HFFc6 (cell line): ENCODE data around the gene C20orf202. TPM values are rescaled to one million over a fixed set of nuclear protein-coding genes. Genes with fewer than 3 reads are reported as not detected.
"Not testable (repeated sequence)": the region's sequence is repeated elsewhere in the genome, so short reads cannot be mapped to it uniquely, and the experiment has no call there.

Source experiments
- DNase-seq: peaks from one replicate; pipeline ENCODE4 v3.0.0-alpha.2; 2018
- H3K27ac Mint-ChIP-seq: 2 replicates; pipeline ENCODE4 v1.8.0; 2020; ENCODE audit warnings: mild to moderate bottlenecking, mixed read lengths
- H3K27me3 Mint-ChIP-seq: 2 replicates; pipeline ENCODE4 v1.8.0; 2021; ENCODE audit warnings: mild to moderate bottlenecking, moderate library complexity, mixed read lengths; ENCODE audit not compliant: insufficient read depth
- H3K36me3 Mint-ChIP-seq: 2 replicates; pipeline ENCODE4 v1.8.0; 2021; ENCODE audit warnings: low read depth, mixed read lengths
- H3K4me1 Mint-ChIP-seq: 2 replicates; pipeline ENCODE4 v1.8.0; 2020; ENCODE audit warnings: low read depth, mixed read lengths
- H3K4me3 Mint-ChIP-seq: 2 replicates; pipeline ENCODE4 v1.8.0; 2020; ENCODE audit warnings: mild to moderate bottlenecking, moderate library complexity, mixed read lengths
- H3K9me3 Mint-ChIP-seq: 2 replicates; pipeline ENCODE4 v1.8.0; 2020; ENCODE audit warnings: mild to moderate bottlenecking, mixed read lengths
- total RNA-seq, 6 experiments: library from RNA; stranded (reverse); fragmentation: NEBNext Ultra II Directional; extraction: Animal tissue kit (Norgen Biotek cat#: 25700); gene quantifications; 2 replicates in 1 of 6; 3 replicates in 5 of 6; pipeline ENCODE4 v1.2.3, GENCODE V29; 2021
- TF ChIP-seq, protein P1 (sequence below): fragments of 200-600 bp; sonication (generic); IDR thresholded peaks from 2 replicates; pipeline ENCODE4 v1.5.0; 2021; ENCODE audit warnings: antibody characterized with exemption, mild to moderate bottlenecking

Gene C20orf202
- total RNA-seq, 6 experiments from 2014 or later: not detected

DNA sequence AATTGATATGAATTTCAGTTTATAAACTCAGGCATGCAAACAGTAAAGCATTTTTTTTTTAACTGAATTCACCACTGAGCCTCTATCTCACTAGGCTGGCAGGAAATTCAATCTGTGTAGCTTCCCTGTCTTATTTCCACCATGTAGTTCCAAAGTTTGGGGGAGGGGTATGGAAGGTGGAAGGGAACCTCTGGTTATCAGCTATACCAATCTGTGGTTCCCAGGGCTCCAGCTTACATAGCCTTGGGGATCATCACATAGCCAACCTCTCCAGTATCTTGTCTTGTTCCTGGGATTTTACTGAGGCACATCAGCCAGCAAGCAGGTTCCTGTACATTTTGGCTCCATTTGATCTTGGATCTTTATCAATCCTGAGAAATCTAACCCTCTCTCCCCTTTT, 38.2 kb downstream of the C20orf202 start:
- TF ChIP-seq, protein P1, sequence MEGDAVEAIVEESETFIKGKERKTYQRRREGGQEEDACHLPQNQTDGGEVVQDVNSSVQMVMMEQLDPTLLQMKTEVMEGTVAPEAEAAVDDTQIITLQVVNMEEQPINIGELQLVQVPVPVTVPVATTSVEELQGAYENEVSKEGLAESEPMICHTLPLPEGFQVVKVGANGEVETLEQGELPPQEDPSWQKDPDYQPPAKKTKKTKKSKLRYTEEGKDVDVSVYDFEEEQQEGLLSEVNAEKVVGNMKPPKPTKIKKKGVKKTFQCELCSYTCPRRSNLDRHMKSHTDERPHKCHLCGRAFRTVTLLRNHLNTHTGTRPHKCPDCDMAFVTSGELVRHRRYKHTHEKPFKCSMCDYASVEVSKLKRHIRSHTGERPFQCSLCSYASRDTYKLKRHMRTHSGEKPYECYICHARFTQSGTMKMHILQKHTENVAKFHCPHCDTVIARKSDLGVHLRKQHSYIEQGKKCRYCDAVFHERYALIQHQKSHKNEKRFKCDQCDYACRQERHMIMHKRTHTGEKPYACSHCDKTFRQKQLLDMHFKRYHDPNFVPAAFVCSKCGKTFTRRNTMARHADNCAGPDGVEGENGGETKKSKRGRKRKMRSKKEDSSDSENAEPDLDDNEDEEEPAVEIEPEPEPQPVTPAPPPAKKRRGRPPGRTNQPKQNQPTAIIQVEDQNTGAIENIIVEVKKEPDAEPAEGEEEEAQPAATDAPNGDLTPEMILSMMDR: no peak
- Mint-ChIP-seq H3K4me3 (no peak overlapping the region), H3K27me3 (no peaks in the 10 kb centered on the region), H3K9me3 (no peaks in the 10 kb centered on the region), H3K4me1 (peaks cover 39% of the 10 kb centered on the region), H3K36me3 (no peaks in the 10 kb centered on the region), H3K27ac (peak overlapping the region; percentile 84)
- no peak for DNase-seq

DNA sequence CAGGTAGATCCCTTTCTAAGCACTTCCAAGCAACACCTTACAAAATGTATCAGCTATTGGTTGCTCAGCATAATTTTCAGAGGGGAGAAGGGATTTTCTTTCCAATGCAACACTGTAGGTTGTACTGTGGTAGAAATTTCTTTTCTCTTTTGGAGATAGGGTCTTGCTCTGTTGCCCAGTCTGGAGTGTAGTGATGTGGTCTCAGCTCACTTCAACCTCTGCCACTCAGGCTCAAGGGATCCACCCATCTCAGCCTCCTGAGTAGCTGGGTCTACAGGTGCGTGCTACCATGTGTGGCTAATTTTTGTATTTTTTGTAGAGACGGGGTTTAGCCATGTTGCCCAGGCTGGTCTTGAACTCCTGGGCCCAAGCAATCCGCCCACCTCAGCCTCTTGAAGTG, 38.8 kb downstream of the C20orf202 start:
- Mint-ChIP-seq H3K4me3 (peak overlapping the region; percentile 49), H3K4me1 (peaks cover 39% of the 10 kb centered on the region), H3K36me3 (no peaks in the 10 kb centered on the region), H3K9me3 (no peaks in the 10 kb centered on the region), H3K27ac (peak overlapping the region; percentile 84), H3K27me3 (no peaks in the 10 kb centered on the region)
- TF ChIP-seq, protein P1: no peak
- no peak for DNase-seq

DNA sequence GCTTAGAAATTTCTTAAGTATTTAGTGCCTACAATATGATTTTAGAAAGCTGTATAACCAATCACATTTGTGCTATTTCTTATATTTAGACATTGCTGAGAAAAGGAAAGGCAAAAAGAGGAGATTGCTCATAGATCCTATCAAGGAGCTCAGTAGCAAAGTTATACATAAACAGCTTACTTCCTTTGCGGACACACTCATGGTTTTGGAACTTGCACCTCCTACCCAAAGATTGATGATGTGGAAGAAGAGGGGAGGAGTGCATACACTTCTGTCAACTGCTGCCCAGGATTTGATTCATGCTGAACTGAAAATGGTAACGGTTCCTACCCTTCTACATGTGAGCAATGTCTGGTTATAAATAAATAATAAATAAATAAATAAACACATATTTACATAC, 39.3 kb downstream of the C20orf202 start:
- Mint-ChIP-seq H3K36me3 (no peaks in the 10 kb centered on the region), H3K9me3 (no peaks in the 10 kb centered on the region)

DNA sequence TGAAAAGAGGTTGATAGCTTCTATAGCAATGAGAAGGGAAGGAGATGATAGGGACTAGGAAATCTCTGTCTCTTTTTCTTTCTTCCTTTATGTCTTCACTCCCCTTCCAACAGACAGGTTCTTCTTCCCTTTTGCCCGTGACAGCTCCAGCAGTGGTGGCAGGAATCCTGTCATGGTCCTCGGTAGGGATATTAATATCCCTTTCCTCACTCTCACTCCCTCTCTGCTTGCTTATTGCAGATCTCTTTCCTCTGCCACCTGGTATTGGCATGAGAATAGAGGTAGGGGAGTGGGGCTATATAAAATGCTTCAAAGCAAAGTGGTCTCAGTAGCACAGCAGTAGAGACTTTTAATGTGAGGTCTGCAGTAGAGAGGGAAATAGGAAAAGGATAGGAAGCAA, 42.3 kb downstream of the C20orf202 start:
- Mint-ChIP-seq H3K27ac (no peak overlapping the region), H3K4me1 (peaks cover 34% of the 10 kb centered on the region), H3K9me3 (no peaks in the 10 kb centered on the region), H3K27me3 (no peaks in the 10 kb centered on the region), H3K4me3 (no peak overlapping the region), H3K36me3 (no peaks in the 10 kb centered on the region; the same call in 1 of the 2 replicates)
- TF ChIP-seq, protein P1: no peak
- no peak for DNase-seq

More for the DNA sequence above, 39.3 kb downstream of the C20orf202 start:
- TF ChIP-seq, protein P1: no peak
- Mint-ChIP-seq H3K27ac (peak overlapping the region; percentile 84), H3K4me3 (peak overlapping the region; percentile 49; the same call in 1 of the 2 replicates), H3K27me3 (no peaks in the 10 kb centered on the region), H3K4me1 (peaks cover 39% of the 10 kb centered on the region)
- DNase-seq: peak; percentile 92

DNA sequence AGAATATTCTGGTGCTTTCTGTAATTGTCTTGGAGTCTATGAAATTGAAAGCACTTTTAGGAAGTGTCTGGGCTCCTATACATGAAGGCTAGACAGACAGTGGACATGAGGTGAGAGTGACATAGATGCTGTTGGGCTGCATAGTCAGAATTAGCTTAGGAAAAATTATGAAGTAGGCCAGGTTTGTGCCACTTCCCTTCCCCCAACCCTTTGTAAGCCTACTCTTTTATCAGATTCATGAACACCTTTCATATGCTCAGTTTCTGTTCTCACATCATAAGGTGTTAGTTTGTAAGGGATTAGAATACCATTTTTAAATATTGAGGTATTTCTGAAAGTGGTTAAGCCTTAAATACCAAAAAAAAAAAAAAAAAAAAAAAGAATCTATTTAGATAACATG, 44.4 kb downstream of the C20orf202 start:
- no peak overlapping the region for H3K27ac Mint-ChIP-seq
- H3K4me3 Mint-ChIP-seq: no peak overlapping the region
- no peaks in the 10 kb centered on the region for H3K27me3 Mint-ChIP-seq
- no peaks in the 10 kb centered on the region for H3K9me3 Mint-ChIP-seq
- no peak for DNase-seq
- H3K36me3 Mint-ChIP-seq: peaks cover 5% of the 10 kb centered on the region
- TF ChIP-seq, protein P1: no peak
- H3K4me1 Mint-ChIP-seq: peaks cover 12% of the 10 kb centered on the region

DNA sequence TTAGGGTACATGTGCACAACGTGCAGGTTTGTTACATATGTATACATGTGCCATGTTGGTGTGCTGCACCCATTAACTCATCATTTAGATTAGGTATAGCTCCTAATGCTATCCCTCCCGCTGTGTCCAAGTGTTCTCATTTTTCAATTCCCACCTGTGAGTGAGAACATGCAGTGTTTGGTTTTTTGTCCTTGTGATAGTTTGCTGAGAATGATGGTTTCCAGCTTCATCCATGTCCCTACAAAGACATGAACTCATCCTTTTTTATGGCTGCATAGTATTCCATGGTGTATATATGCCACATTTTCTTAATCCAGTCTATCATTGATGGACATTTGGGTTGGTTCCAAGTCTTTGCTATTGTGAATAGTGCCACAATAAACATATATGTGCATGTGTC, 47.0 kb downstream of the C20orf202 start:
- H3K4me1 Mint-ChIP-seq, H3K4me3 Mint-ChIP-seq, H3K27me3 Mint-ChIP-seq, H3K9me3 Mint-ChIP-seq, H3K36me3 Mint-ChIP-seq, H3K27ac Mint-ChIP-seq, DNase-seq: not testable (repeated sequence)
